GM23338 (cell line): ENCODE data around the gene ROS1. TPM values are rescaled to one million over a fixed set of nuclear protein-coding genes. Genes with fewer than 3 reads are reported as not detected.

ENCODE experiments used
- ATAC-seq: fragments of 200-7000 bp; cut with Tn5 transposase; 3 replicates; pipeline ENCODE4 v1.9.1; 2020
- DNase-seq: peaks from one replicate; pipeline ENCODE4 v3.0.0-alpha.2; 2015; ENCODE audit warnings: low spot score
- H2AFZ ChIP-seq: fragments of 200-600 bp; sonication (generic); 2 replicates; pipeline ENCODE4 v1.8.0; 2016; ENCODE audit warnings: antibody characterized with exemption, mild to moderate bottlenecking, moderate library complexity
- H3F3A ChIP-seq: fragments of 200-600 bp; sonication (generic); replicated peaks from 2 replicates; pipeline ENCODE4 v1.8.0; 2017; ENCODE audit warnings: antibody characterized with exemption, mixed run types, low read depth
- H3K27ac ChIP-seq: fragments of 200-600 bp; sonication (generic); 2 replicates; pipeline ENCODE4 v1.6.1; 2016; ENCODE audit warnings: low read depth
- H3K27me3 ChIP-seq: fragments of 200-600 bp; sonication (generic); 2 replicates; pipeline ENCODE4 v1.8.0; 2016; ENCODE audit warnings: mild to moderate bottlenecking, mixed run types, moderate library complexity; ENCODE audit not compliant: insufficient read depth
- H3K36me3 ChIP-seq: fragments of 200-600 bp; sonication (generic); 2 replicates; pipeline ENCODE4 v1.8.0; 2016; ENCODE audit warnings: mild to moderate bottlenecking; ENCODE audit not compliant: insufficient read depth
- H3K4me1 ChIP-seq: fragments of 200-600 bp; sonication (generic); 2 replicates; pipeline ENCODE4 v1.8.0; 2016; ENCODE audit warnings: mild to moderate bottlenecking, moderate library complexity; ENCODE audit not compliant: insufficient read depth
- H3K4me2 ChIP-seq: fragments of 200-600 bp; sonication (generic); 2 replicates; pipeline ENCODE4 v1.7.1; 2017; ENCODE audit warnings: mixed run types
- H3K4me3 ChIP-seq: fragments of 200-600 bp; sonication (generic); 2 replicates; pipeline ENCODE4 v1.6.1; 2016; ENCODE audit warnings: mixed run types
- H3K79me2 ChIP-seq: fragments of 200-600 bp; sonication (generic); replicated peaks from 2 replicates; pipeline ENCODE4 v1.8.0; 2017; ENCODE audit warnings: mild to moderate bottlenecking; ENCODE audit not compliant: insufficient read depth
- H3K9me2 ChIP-seq: fragments of 200-600 bp; sonication (generic); 2 replicates; pipeline ENCODE4 v1.8.0; 2017; ENCODE audit not compliant: insufficient read depth
- H4K20me1 ChIP-seq: fragments of 200-600 bp; sonication (generic); replicated peaks from 2 replicates; pipeline ENCODE4 v1.8.0; 2017; ENCODE audit warnings: mild to moderate bottlenecking; ENCODE audit not compliant: insufficient read depth
- H3K27ac Mint-ChIP-seq: 2 replicates; pipeline ENCODE4 v1.8.0; 2020; ENCODE audit warnings: inconsistent platforms, mild to moderate bottlenecking, moderate library complexity, mixed read lengths
- H3K27me3 Mint-ChIP-seq: 3 replicates; pipeline ENCODE4 v1.8.0; 2022; ENCODE audit warnings: low read depth, mild to moderate bottlenecking, moderate library complexity, mixed read lengths, inconsistent platforms; ENCODE audit not compliant: insufficient read depth, poor library complexity
- H3K36me3 Mint-ChIP-seq: 3 replicates; pipeline ENCODE4 v1.8.0; 2021; ENCODE audit warnings: low read depth, mild to moderate bottlenecking, inconsistent platforms, moderate library complexity, mixed read lengths
- H3K4me1 Mint-ChIP-seq: 3 replicates; pipeline ENCODE4 v1.8.0; 2020; ENCODE audit warnings: mild to moderate bottlenecking, inconsistent platforms, mixed read lengths
- H3K4me3 Mint-ChIP-seq: 3 replicates; pipeline ENCODE4 v1.8.0; 2021; ENCODE audit warnings: moderate library complexity, mild to moderate bottlenecking, inconsistent platforms, mixed read lengths
- H3K9me3 Mint-ChIP-seq: 3 replicates; pipeline ENCODE4 v1.8.0; 2020; ENCODE audit warnings: moderate library complexity, mild to moderate bottlenecking, inconsistent platforms, mixed read lengths
- CREB1 ChIP-seq: fragments of 250-450 bp; sonication (Bioruptor Pico); IDR thresholded peaks from 2 replicates; pipeline ENCODE4 v1.5.0; 2020; ENCODE audit warnings: low read depth, mild to moderate bottlenecking, moderate library complexity
- EZH2 ChIP-seq: fragments of 200-600 bp; sonication (generic); IDR thresholded peaks from one replicate; pipeline ENCODE4 v1.8.0; 2017; ENCODE audit warnings: antibody characterized with exemption, mild to moderate bottlenecking, low read depth; ENCODE audit not compliant: unreplicated experiment
- EZH2phosphoT487 ChIP-seq: fragments of 200-600 bp; sonication (generic); IDR thresholded peaks from one replicate; pipeline ENCODE4 v1.8.1; 2018; ENCODE audit warnings: antibody characterized with exemption; ENCODE audit not compliant: unreplicated experiment
- JUNB ChIP-seq: IDR thresholded peaks from one replicate; pipeline ENCODE4 v1.6.1; 2016; ENCODE audit warnings: antibody characterized with exemption; ENCODE audit not compliant: unreplicated experiment
- ZNF114 ChIP-seq: fragments of 250-450 bp; sonication (Bioruptor Pico); IDR thresholded peaks from 2 replicates; pipeline ENCODE4 v1.5.0; 2020; ENCODE audit warnings: mild to moderate bottlenecking, moderate library complexity
- ZNF331 ChIP-seq: fragments of 250-450 bp; sonication (Bioruptor Pico); IDR thresholded peaks from 2 replicates; pipeline ENCODE4 v1.5.0; 2020; ENCODE audit warnings: low read depth, mild to moderate bottlenecking, moderate library complexity
- polyA plus RNA-seq: library from polyadenylated mRNA; unstranded; fragments of >200 nt; fragmentation: Nextera tagmentation; extraction: Ambion mirVana; gene quantifications from 2 replicates; pipeline ENCODE4 v1.2.1, GENCODE V29; 2016
- total RNA-seq: library from RNA; depleted of rRNA; stranded (reverse); fragments of >200 nt; shearing (Covaris generic); gene quantifications from 2 replicates; pipeline ENCODE4 v1.2.3, GENCODE V29; 2014
- TF ChIP-seq, protein P1 (sequence below): IDR thresholded peaks from one replicate; pipeline ENCODE4 v1.6.1; 2018; ENCODE audit warnings: antibody characterized with exemption; ENCODE audit not compliant: unreplicated experiment
- TF ChIP-seq, protein P2 (sequence below), 2 experiments: fragments of 200-600 bp in 1 of 2; sonication (generic) in 1 of 2; conservative IDR thresholded peaks; 2 replicates each; pipeline versions ENCODE4 v1.5.1 to v1.6.1; 2016 to 2017; ENCODE audit warnings: antibody characterized with exemption in 2 of 2, low read depth in 2 of 2, mild to moderate bottlenecking in 2 of 2, moderate library complexity in 1 of 2

ROS1 gene
- total and polyA plus RNA-seq, 2 experiments from 2014 or later, result not detected

DNA sequence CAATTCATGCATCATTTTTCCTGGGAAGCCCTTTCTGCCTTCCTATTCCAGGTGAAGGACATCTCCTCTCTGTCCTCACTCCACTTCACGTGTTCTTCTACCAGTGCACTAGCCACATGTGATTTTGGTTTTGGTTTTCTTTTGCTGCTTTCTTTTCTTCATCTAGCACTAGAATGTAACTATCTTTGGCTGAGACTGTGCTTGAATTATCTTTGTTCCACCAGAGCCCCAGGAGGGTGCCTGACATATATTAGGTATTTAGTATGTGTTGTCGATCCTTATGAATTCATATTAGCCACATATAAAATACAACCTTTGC lies 80.5 kb downstream of the ROS1 start (continued):
- TF ChIP-seq ZNF331, result no peak
- TF ChIP-seq, protein P1, sequence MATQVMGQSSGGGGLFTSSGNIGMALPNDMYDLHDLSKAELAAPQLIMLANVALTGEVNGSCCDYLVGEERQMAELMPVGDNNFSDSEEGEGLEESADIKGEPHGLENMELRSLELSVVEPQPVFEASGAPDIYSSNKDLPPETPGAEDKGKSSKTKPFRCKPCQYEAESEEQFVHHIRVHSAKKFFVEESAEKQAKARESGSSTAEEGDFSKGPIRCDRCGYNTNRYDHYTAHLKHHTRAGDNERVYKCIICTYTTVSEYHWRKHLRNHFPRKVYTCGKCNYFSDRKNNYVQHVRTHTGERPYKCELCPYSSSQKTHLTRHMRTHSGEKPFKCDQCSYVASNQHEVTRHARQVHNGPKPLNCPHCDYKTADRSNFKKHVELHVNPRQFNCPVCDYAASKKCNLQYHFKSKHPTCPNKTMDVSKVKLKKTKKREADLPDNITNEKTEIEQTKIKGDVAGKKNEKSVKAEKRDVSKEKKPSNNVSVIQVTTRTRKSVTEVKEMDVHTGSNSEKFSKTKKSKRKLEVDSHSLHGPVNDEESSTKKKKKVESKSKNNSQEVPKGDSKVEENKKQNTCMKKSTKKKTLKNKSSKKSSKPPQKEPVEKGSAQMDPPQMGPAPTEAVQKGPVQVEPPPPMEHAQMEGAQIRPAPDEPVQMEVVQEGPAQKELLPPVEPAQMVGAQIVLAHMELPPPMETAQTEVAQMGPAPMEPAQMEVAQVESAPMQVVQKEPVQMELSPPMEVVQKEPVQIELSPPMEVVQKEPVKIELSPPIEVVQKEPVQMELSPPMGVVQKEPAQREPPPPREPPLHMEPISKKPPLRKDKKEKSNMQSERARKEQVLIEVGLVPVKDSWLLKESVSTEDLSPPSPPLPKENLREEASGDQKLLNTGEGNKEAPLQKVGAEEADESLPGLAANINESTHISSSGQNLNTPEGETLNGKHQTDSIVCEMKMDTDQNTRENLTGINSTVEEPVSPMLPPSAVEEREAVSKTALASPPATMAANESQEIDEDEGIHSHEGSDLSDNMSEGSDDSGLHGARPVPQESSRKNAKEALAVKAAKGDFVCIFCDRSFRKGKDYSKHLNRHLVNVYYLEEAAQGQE, result no peak
- no peak for TF ChIP-seq JUNB

DNA sequence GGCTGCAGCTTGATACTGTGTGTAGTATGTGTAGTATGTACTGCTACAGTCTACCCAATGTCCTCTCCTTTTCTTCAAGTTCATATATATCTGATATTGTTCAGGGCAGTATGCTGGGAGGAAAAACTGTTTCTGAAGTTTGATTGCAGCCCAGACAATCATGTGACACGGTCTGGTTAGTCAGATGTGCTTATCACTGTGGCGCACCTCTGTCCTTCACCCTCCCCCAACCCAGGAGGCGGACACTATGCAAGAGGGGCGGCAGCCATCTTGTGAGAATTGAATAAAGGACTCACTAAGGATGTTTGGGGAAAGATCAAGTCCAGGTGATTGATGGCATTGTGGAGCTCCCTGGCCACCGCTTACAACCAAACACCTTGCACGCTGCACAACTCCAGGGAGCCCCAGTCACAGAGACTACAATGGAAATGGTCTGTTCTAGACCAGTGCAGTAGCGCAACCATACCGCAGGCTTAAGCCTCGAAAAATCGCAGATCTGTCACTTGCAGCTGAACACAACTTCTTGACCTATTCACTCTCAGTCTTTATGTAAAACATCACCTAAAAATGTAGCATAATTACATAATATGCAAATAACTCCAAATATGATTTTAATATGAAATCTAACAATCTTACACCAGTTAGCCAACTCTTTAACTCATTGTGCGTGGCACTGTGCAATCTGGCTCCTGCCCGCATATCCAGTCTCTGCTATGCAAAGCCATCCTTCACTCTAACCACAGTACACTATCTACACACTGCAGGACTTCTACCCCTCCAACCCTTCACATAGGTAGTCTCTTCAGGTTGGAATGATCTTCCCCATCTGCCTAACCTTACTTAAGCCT lies 81.1 kb downstream of the ROS1 start:
- no peaks in the 10 kb centered on the region for H4K20me1 ChIP-seq
- H3K4me2 ChIP-seq, result no peak overlapping the region
- H3K4me3 ChIP-seq, result no peak overlapping the region
- no peaks in the 10 kb centered on the region for H3K4me1 Mint-ChIP-seq
- H2AFZ ChIP-seq, result peak overlapping the region; percentile 39; the same call in 1 of the 2 replicates
- ATAC-seq, result no peak
- no peak overlapping the region; the same call in 1 of the 2 replicates for H3K27ac Mint-ChIP-seq
- H3K36me3 ChIP-seq, result no peaks in the 10 kb centered on the region
- peaks cover 1% of the 10 kb centered on the region for H3K27me3 Mint-ChIP-seq
- TF ChIP-seq EZH2, result no peak
- TF ChIP-seq EZH2phosphoT487, result no peak
- TF ChIP-seq ZNF114 (CRISPR knock-in tag), result no peak
- TF ChIP-seq ZNF331, result no peak
- TF ChIP-seq, protein P2, sequence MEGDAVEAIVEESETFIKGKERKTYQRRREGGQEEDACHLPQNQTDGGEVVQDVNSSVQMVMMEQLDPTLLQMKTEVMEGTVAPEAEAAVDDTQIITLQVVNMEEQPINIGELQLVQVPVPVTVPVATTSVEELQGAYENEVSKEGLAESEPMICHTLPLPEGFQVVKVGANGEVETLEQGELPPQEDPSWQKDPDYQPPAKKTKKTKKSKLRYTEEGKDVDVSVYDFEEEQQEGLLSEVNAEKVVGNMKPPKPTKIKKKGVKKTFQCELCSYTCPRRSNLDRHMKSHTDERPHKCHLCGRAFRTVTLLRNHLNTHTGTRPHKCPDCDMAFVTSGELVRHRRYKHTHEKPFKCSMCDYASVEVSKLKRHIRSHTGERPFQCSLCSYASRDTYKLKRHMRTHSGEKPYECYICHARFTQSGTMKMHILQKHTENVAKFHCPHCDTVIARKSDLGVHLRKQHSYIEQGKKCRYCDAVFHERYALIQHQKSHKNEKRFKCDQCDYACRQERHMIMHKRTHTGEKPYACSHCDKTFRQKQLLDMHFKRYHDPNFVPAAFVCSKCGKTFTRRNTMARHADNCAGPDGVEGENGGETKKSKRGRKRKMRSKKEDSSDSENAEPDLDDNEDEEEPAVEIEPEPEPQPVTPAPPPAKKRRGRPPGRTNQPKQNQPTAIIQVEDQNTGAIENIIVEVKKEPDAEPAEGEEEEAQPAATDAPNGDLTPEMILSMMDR (conservative IDR thresholded peaks at IDR 0.05; ENCODE audit: low read depth in 2 of 2), result no peak
- no peak for TF ChIP-seq CREB1 (CRISPR knock-in tag)
- H3K4me1 ChIP-seq, result no peaks in the 10 kb centered on the region
- DNase-seq, result peak; percentile 29
- no peaks in the 10 kb centered on the region for H3K79me2 ChIP-seq
- no peaks in the 10 kb centered on the region for H3K27me3 ChIP-seq
- H3K9me3 Mint-ChIP-seq, result no peaks in the 10 kb centered on the region
- no peaks in the 10 kb centered on the region for H3K36me3 Mint-ChIP-seq
- no peak overlapping the region for H3K4me3 Mint-ChIP-seq
- H3K27ac ChIP-seq, result no peak overlapping the region
- H3F3A ChIP-seq, result no peaks in the 10 kb centered on the region
- no peaks in the 10 kb centered on the region for H3K9me2 ChIP-seq
